Measurements from ENCODE around the gene CDK8. TPM values are rescaled to one million over a fixed set of nuclear protein-coding genes. Genes with fewer than 3 reads are reported as not detected.

The CDK8 gene
- 10.3 TPM for total RNA-seq
- long read RNA-seq, partial matches to known transcripts: 1 of 7 reads
- long read RNA-seq, other reads (novel, unspliced or antisense): 2 of 7 reads

DNA sequence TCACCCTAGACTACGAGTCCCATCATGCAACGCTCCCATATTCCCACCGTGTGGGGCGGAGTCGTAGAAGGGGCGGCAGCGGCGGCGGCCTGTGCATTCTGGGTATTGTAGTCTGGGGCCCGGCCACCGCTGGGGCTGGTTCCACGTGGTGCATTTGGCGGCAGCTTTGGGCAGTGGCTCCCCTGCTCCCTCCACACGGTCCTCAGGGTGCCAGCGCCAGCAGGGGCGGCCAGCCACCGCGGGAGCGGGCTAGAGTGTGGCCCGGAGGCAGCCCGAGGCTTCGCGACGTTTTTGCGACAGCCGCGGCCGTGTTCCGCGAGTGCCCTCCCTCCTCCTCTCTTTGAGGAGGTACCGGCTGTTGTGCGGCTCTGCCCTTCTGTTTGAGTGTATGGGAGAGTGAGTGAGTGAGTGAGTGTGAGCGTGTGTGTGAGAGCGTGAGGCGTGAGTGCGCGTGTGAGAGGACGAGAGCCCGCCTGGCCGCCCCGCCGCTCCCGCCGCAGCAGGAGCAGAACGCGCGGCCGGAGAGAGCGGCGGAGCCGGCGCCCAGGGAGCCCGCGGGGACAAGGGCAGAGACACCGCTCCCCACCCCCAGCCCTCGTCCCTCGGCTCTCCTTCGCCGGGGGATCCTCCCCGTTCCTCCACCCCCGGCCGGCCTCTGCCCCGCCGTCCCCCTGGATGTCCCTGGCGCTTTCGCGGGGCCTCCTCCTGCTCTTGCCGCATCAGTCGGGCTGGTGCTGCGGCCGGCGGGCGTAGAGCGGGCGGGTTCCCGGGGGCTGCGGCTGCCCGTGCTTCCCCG lies at the start of gene CDK8:
Gene CDK8, plus strand, starts transcription at position 343 of the 796 bp plus-strand sequence. CDS start 513 bp downstream, outside the sequence.
- peak; percentile 96 for ATAC-seq
- peak; percentile 95 for DNase-seq (ENCODE audit: missing footprints)
- intact Hi-C loops (cut with DNase I): loop anchor here (2.0 to 10.0 kb wide), 2 partner anchors 31 to 71 kb away; partner anchors contain the start of gene RNF6

DNA sequence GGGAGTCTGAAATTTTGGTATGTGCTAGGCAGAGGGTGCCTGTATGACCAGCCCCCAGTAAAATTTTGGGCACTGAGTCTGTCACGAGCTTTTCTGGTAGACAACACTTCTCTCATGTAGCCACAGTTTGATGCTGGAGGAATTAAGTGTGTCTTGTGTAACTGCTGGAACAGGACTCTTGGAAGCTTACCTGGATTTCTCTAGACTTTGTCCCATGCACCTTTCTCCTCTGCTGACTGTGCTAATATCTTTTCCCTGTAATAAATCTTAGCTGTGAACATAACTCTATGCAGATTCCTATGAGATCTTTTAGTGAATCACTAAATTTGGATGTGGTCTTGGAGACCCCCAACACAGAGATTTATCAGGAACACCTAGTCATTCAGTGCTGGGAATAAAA lies 45.6 kb upstream of the CDK8 start:
- ATAC-seq (no peak), DNase-seq (ENCODE audit: missing footprints) (no peak)
- intact Hi-C loops (cut with DNase I): no loop called here

DNA sequence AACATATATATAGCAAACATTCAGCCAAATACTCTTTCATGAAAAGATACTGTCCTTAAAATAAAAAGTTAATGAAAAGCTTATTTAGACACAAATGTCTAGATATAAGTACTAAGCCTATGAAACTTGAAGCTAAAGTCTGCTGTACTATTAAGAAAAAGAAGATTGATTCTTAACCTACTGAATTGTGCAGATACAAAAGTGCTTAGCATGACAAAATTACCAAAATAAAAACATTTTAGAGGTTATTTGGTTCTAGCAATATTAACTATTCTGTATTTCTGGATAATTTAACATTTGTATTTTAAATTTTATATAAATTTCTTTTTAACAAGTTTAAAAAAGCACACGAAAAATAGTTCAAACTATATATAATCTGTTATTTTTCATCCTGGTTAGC lies 40.6 kb upstream of the CDK8 start:
- ATAC-seq (no peak), DNase-seq (ENCODE audit: missing footprints) (no peak)
- intact Hi-C loops (cut with DNase I): no loop called here

DNA sequence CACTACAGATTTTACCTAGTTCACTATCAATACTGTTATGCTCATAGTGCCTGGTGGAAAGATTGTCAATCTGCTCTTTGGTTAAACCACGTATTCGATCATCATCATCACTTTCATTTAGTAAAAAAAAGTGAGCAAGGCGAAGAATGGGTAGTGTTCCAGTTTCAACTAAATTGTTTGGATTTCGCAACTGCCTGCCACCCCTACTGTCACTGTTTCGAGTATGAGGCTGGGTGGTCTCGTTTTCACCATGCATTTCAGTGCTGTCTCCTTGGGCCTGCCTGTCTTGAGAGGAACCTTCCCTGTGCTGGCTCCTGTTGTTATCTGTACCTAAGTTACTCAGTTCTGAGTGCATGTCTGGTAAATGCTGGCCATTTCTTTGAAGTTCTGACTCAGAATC lies 39.9 kb upstream of the CDK8 start:
- intact Hi-C loops (cut with DNase I): no loop called here
- no peak for ATAC-seq
- no peak for DNase-seq (ENCODE audit: missing footprints)

DNA sequence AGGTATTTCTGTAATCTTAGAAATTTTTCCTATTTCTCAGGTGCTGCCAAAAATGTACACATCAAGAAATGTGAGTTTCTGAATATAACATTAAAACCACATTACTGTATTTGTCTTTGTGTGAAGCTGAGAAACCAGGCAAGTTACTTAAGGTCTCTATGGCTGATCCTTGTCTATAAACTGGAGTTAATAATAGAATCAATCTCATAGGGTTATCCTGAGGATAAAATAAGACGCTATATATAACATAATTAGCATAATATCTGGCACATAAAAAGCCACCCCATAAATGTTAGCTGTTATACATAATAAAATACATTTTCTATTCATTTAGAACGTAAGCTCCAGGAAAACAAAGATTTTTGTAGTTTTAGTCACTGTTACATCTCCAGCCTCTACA lies 37.9 kb upstream of the CDK8 start:
- no peak for ATAC-seq
- intact Hi-C loops (cut with DNase I): no loop called here
- no peak for DNase-seq (ENCODE audit: missing footprints)

DNA sequence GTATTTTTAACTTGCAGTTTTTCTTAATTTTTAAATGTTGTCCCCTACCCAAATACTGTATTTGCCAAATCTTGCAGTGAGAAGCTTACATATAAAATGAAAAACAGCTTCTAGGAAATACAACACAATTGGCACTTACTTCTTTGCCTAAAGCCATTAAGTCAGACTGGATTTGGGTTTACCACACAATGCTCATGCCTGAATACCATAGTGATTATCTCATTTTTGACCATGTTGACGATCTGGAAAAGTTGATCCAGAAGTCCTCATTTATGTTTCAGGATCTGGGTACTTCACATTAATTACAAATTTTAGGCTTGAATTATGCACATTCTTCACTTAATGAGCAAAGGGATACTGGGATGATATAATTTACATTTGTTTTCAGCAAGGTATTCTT lies 34.2 kb upstream of the CDK8 start:
- DNase-seq (ENCODE audit: missing footprints): no peak
- intact Hi-C loops (cut with DNase I): loop anchor here (5.0 kb wide), 1 partner anchor 32 kb away; no protein-coding TSS in a partner anchor

DNA sequence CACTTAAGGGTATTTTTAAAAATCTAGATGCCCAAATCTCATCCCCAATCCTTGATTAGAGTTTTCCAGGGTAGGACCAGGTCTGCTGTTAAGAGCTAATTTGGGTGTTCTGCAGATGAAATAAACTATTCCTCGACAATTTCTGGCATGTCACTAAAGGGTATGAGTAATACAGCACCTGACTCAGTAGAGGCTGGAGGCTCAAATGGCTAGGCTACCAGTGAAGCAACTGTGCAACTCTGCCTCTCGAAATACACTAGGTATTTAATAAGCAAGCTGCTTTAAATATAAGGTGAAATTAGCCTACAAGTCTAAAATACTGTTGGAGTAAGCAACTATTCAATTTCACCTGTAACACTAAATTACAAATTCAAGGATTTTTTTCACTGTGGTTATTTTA lies 33.4 kb upstream of the CDK8 start:
- DNase-seq (ENCODE audit: missing footprints) (no peak), ATAC-seq (no peak)
- intact Hi-C loops (cut with DNase I): loop anchor here (5.0 kb wide), 1 partner anchor 33 kb away; no protein-coding TSS in a partner anchor

More for the DNA sequence above, 34.2 kb upstream of the CDK8 start:
- no peak for ATAC-seq

DNA sequence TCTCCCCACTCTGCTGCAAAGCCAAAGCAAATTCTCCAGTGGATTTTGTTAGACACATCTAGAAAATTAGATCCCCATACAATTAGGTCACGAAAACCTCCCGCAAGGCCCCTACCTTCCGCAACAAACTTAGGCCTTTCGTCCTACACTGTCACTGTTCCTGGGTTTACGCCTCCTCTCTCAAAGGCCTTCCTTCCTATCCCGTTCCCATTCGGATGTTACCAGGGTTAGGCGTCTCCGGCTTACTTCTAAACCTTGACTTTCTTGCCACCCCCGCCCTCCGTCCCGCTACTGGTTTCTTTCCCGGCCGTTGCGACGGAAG lies 32.6 kb upstream of the CDK8 start:
- DNase-seq (ENCODE audit: missing footprints) (peak; percentile 65), ATAC-seq (peak; percentile 37)
- intact Hi-C loops (cut with DNase I): loop anchor here (5.0 kb wide), 1 partner anchor 34 kb away; no protein-coding TSS in a partner anchor

DNA sequence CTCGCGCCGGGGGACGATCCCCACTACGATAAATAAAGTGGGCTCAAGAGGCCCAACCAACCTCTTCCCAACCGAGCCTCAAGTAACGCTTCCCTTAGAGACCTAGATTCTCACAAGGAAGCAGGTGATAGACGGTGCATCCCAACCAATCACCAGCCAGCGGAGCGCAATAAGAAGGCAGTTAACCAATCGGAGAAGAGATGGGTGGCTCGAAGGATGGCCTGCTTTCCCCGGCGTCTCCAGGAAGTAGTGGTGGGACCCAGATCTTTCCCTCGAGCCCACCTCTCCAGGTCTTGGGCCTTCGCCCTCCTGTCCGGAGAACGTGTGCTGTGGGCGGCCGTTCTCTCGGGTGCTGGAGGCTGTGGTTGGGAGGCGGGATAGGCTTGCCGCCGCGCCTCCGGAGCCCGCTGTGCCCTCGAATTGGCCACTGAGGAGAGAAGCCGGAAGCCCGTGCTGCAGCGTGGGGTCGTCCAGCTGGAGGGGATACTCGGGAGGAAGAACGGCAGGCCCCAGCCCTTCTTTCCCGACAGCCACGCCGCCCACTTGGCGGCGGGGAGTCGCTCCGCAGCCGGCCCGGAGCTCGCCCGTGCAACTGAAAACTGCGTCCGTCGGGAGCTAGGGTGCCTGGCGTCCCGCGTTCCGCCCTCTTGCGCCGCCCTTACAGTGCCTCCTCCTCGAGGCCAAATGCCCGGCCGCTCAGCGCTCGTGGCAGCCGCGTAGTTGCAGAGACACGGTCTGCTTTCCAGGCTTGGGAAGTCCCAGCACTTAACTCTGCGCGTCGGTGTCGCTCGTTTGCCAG lies 32.0 kb upstream of the CDK8 start, which contains the start of gene RNF6:
Gene RNF6, minus strand, starts transcription at position 594 of the 799 bp plus-strand sequence. CDS start 2,665 bp downstream, outside the sequence.
- intact Hi-C loops (cut with DNase I): loop anchor here (2.0 to 5.0 kb wide), 2 partner anchors 31 to 35 kb away; no protein-coding TSS in a partner anchor
- DNase-seq (ENCODE audit: missing footprints): peak; percentile 97
- peak; percentile 98 for ATAC-seq

DNA sequence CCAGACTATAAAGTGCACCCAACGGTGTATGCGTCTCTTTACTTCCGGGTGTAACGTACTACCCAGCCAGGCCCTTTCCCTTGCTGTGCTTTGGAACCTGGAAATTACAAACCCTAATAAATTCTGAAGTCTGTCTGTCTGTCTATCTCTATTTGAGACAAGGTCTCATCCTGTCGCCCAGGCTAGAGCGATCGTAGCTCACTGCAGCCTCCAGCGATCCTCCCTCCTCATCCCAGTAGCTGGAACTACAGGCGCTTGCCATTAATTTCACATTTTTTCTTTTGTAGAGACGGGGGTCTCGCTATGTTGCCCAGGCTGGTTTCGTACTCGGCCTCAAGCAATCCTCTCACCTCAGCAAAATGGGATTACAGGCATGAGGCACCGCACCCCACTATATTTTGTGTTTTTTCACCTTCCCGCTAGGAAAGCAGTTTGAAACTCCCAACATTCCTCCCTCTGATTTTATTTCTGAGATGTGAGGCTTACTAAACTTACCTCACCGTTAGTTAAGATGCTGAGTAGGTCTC lies 31.3 kb upstream of the CDK8 start:
- intact Hi-C loops (cut with DNase I): loop anchor here (2.0 to 5.0 kb wide), 2 partner anchors 30 to 35 kb away; no protein-coding TSS in a partner anchor
- ATAC-seq (peak; percentile 62), DNase-seq (ENCODE audit: missing footprints) (no peak)

DNA sequence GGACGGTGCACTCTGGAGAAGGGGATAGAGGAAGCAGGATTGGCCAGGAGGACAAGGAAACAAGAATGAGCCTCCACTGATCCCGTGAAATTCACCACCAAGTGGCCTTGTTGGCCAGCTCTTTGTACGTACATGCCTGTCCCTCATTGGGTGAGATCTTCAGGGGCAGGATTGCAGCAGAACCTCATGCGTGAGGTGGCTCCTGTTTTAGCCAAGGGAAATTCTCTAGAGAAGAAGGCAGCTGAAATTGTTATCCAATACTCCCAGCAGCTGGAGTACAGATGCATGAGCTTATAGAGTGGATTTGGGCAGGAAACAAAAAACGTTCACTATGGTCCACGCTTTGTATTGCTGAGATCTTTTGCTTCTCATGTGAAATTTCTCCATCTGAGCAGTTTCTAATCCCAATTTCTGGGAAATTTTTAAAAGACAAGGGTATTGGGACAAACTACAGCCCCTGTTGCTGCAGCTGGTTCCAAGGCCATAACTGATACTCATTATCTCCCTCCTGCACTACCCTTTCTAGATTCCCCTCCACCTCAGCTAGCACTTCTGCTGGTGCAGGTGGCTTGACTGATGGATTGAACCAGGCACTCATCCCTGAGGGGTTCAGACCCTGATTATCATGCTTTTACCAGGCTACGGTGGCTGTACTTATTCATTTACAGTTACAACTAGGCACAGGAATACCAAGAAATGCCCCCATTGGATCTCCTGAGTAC lies 27.9 kb upstream of the CDK8 start:
- intact Hi-C loops (cut with DNase I): no loop called here
- DNase-seq (ENCODE audit: missing footprints): no peak
- ATAC-seq: no peak

DNA sequence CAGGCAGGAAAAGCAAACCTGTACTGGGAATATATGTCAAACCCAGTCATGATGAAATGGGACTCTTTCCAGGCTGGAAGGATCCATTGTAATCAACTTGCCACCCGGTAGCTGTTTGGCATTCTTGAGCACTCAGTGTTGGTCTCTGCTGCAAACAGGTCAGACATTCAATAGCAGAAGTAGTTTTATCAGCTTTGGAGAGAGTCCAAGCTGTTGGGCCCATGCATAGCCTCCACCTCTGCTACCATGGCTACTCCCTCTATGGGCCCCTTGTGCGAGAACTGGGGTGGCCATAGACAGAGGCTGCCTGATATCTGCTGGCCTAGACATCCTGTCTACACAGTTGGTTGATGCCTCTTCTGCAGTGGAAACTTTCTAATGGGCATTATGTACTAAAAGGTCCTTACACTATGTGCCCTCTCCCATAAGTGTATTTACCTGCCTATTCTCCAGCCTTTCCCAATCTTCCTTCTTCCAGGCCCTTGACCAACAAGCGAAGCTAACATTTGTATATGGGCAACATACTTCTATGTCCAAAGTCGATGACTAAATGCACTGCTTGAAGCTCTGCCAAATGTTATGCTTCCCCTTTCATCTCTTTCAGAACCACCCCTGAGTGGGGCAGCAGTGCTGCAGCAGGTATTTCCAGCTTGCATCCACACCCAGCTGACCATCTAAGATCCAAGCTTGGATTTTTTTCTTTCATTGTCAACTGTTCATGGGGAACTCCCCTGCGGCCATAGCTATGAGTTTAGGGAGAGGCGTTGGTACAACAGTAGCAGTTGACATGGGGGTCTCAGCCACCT lies 26.6 kb upstream of the CDK8 start:
- DNase-seq (ENCODE audit: missing footprints): no peak
- intact Hi-C loops (cut with DNase I): no loop called here
- ATAC-seq: no peak

DNA sequence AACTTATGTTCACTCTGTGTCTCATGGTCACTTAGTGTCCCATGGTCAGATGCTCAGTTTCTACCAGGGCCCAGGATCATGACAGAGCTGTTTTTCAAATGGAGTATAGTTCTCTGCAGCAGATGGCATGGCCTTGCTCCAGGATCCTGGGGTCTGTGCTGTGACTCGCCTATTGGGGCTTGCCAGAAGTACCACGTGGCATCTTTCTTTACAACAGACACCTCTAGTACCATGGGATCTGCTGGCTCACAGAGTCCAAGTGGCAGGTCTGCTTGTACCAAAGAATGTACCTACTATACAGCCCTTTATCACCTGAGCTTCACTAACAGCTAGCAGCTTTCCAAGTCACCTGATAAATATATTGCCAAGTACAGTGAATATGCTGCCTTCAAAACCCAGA lies 25.8 kb upstream of the CDK8 start:
- no peak for DNase-seq (ENCODE audit: missing footprints)
- intact Hi-C loops (cut with DNase I): no loop called here
- ATAC-seq: peak; percentile 11

DNA sequence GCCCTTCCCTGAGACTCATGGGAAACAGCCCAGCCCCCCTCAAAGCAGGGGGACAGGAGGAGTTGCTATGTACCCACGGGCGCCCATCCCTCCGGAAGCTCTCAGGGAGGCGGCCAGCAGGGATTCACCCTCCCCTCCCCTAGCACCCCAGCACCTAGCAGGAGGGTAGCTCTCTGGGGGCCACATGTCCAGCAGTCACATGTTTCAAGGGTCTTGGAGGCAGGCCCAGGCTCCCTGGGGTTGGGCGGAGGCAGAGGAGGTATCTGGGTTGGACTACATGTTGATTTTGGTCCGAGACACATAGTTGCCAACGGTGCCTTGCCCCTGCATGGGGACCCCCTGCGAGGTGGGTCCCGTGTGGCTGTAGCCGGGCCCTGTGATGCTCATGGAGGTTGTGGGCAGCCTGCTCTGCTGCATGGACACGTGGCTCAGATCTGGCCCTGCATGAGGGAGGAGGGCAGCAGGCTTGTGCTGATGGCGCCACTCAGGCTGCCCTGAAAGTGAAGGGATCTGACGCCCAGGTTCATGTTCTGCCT lies 24.8 kb upstream of the CDK8 start:
- DNase-seq (ENCODE audit: missing footprints) (no peak), ATAC-seq (no peak)
- intact Hi-C loops (cut with DNase I): no loop called here

DNA sequence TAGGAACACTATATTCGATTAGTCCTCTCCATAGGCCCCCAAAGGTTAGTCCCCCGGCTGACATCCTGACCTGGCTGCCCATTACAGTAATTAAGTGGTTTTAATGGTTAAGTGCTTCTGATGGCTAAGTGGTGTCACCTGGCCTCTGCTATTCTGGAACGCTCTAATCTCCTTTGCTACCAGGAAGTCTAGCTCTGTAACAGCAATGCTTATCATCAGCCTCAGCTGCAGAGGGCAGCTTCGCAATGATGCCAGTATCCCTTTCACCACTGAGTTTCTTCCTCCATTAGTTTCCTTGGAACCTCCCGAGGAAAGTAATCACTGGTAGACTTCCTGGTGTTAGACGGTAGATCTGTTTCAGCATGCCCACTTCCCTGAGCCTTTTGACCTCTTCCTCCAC lies 23.2 kb upstream of the CDK8 start:
- ATAC-seq (peak; percentile 61), DNase-seq (ENCODE audit: missing footprints) (no peak)
- intact Hi-C loops (cut with DNase I): no loop called here

DNA sequence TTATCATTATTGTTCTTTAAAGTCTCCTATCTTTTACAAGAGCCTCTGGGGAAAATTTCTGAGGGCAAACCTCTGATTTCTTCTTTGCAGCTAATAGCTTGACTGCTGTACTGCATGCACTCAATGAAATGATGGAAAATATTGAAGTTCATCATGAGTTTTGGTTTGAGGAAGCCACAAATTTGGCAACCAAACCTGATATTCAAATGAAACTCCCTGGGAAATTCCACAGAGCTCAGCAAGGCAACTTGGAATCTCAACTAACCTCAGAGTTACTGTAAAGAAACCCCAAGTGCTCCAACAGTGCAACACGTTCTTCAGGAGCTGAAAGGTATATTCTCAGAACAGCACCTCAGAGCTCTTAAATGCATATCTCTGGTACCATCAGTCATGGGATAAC lies 17.6 kb upstream of the CDK8 start:
- DNase-seq (ENCODE audit: missing footprints): no peak
- intact Hi-C loops (cut with DNase I): no loop called here
- no peak for ATAC-seq

DNA sequence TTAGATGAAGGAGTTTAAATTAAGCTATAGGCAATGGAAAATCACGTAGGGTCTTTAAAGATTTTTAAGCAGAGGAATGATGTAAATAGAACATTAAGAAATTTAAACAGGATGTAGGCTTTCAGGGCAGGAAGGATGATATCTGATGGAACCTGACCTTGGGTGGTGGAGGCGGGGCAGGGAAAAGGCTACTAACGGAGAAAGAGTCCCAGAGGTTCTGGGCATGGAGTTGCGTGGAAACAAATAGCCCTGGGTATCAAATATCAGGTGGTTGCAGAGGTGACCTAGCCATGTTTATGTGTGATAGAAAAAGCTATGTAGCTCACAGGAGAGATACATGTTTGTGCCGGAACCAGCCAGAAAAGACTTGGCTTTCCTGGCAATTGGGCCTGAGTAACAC lies 7.8 kb upstream of the CDK8 start:
- intact Hi-C loops (cut with DNase I): no loop called here
- DNase-seq (ENCODE audit: missing footprints) (no peak), ATAC-seq (no peak)

DNA sequence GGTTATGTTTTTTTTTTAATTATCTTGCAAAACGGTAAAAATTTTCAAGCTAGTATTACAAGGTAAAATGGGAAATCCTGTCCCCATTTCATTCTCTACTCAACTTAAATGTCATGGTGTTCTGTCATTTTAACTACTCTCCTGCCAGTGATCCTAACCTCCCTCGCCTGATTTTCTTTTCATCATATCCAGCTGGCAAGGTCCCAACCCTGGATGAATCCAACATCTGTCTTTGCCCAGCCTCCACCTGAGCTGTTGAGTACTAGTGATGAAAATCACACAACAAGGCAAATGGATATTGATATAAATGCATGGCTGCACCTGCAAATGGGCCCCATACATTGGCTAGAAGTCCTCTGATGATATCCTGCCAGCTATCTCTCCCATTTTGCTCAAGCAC lies 6.9 kb upstream of the CDK8 start:
- DNase-seq (ENCODE audit: missing footprints): no peak
- intact Hi-C loops (cut with DNase I): no loop called here
- no peak for ATAC-seq

Measured in Right ventricle myocardium inferior (tissue), 1 donor.